Pons (tissue), 1 donor: ENCODE data around the gene RIC3.

Experiments
- DNase-seq: peaks from one replicate; pipeline ENCODE4 v3.0.0-alpha.2; 2016; ENCODE audit warnings: low spot score

Gene RIC3

GRCh38 chr11:8168485-8169257 lies at the start of gene RIC3:
Gene RIC3 (minus strand): TSS chr11:8169025. CDS start chr11:8168989, 36 bp downstream.
- DNase-seq = peak; percentile 37

GRCh38 chr11:8218409-8218808 lies 49.6 kb upstream of the RIC3 start:
- DNase-seq = no peak

DNA sequence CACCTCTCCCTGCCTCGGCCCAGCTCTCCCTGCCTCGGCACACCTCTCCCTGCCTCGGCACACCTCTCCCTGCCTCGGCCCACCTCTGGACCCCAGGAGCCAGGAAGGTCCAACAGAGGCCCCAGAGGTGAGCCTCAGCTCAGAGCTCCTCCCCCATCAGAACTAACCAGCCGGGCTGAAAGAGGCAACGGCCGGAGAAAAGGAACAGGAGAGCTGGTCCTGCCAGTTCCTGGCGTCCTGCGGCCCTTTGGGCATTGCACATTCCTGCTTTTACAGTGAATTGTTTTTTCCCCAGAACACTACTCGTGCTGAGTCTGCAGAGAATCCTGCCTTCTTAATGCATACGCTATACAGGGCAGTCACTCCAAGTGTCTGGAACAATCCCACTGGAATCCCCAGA lies 49.1 kb upstream of the RIC3 start:
- no peak for DNase-seq

GRCh38 chr11:8217136-8217535 lies 48.3 kb upstream of the RIC3 start:
- no peak for DNase-seq

DNA sequence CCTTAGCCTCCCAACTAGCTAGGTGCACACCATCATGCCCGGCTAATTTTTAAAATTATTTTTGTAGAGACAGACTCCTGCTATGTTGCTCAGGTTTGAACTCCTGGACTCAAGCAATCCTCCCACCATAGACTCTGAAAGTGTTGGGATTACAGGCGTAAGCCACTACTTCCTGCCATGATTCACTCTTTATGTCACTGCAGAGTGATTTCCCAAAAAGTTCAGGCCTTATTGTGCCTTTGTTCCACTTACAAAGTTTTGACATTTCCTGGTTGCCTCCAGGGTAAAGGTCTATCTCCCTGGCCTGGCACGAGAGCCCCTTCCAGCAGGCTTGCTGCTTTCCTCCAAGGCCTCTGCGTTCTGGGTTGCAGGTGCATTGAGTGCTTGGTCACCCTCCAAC lies 44.6 kb upstream of the RIC3 start:
- DNase-seq = no peak

- no peak for DNase-seq
Measured at GRCh38 chr11:8209208-8209807, 40.5 kb upstream of the RIC3 start.

DNA sequence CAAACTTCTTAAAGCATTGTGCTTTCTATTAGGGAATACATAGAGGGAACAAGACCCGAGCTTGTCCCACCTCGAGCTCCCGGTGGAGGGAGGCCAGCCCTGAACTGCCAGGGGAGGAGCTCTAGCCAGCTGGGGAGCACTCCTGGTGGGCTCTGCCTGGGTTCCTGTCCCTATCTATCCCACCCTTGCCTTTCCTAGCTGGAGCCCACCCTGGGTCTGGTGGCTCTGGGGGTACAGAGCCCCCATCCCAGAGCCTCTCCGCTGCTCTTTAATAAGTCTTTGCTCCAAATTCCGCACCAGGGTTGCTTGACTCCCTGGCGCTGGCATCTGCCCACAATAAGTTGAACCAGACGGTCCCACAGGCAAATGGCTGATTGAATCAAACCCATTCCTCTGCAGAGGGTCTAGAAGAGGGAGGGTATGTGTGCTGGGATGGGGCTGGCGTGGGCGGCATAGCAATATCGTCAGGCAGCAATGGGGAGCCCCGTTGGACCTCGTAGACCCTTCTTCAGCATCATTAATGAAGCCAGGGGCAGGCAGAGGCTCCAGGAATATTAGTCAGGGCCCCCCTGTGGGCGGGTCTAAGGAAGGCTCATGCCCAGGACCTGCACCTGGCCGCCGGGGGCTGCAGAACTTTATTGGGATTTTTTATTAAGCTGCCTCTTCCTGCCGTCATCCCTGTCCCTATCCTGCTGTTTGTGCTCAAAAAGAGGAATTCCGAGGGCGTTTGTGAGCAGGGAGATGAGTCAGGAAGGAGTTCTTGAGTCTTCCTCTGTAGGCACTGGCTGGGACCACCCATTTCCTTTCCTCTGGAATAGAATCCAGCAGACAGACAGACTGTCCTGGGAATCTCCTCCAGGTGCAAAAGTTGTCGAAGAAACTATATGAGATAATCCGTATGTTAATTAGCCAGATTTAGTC lies 38.5 kb upstream of the RIC3 start:
- DNase-seq = no peak

DNA sequence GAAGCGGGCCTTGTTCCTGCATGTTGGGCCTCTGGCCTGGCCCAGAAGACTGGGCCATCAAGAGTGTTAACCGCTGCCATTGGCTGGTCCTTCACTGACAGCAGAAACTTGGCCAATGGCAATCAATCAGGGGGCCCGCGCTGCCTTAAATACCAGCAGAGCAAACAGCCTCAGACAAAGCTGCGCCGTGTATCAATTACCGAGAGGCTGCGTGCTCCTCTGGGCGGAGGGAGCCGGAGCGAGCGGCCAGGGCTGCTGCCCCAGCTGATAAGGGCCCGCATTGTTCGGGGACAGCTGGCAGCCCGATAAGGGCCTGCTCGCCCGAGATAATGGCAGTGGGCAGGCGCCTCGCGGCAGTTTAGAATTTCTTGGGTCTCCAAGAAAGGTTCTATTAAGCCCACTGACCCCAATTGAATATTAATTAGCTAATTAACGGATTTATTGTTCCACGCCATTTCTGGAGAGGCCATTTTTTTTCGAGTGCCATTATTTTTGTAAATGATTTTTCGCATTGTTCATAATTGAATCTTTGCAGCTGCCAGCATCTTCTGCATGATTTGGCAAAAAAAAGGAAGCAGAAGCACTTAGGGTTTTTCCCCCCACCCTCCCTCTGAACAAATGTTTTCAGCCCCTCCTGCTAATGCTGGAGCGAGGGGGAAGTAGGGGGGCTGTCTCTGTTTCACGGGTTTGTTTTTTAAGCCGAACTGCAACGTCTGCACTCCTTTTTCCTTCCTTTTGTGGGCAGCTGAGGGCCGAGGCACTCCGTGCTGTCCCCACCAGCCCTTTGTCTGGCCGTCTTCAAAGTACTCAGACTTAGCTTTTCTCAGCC lies 37.6 kb upstream of the RIC3 start:
- peak; percentile 79 for DNase-seq

GRCh38 chr11:8205566-8205965 lies 36.7 kb upstream of the RIC3 start:
- no peak for DNase-seq

DNA sequence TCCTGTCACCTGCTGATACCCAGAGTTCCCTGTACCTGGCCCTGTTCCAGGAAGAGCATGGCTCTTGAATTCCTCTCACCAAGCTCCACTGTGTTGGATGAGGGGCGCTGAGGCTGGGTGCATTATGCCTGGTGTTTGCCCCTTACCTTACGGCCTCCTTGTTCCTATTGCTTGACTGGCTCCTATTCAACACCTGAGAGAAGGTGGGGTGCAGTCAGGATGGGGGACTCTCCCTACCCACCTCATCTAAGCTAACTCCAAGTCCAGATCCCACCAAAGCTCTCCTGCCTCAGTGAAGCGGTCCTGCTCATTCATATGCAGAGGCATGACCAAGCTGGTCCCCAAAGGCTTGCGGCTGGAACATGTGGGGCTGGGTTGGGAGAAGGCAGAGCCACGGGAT lies 35.8 kb upstream of the RIC3 start:
- no peak for DNase-seq

DNA sequence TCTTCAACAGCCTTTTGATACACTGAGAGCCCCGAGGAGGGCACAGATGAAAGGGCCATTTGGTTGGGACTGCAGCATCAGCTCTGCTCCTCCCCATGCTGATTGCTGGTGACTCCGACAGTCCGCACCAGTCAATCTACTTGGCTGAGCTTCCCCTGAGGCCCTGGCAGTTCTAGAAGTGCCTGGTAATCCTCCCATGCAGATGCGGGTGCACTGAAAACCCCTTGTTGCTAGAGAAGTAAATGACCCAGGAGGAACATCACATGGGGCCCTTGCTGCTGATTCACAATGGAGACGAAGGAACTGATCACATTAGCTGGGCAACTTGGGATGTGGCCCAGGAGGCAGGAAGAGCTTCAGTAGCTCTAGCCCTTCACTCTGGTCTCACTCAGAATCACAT lies 35.2 kb upstream of the RIC3 start:
- DNase-seq = no peak

DNA sequence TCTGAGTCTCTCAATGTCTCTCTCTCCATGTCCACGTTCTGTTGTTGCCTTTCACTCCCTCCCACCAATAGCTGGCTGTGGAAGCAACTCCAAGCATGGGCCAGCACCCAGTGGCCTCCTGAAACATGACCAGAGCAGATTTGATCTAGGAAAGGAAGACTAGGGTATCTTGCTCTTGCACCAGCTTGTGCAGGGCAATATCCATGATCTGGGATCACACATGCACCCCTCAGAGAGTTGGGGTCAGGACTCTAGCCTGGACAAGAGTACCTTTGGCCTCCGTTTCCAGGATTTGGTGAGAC lies 34.5 kb upstream of the RIC3 start:
- no peak for DNase-seq

GRCh38 chr11:8202516-8203413 lies 33.9 kb upstream of the RIC3 start:
- no peak for DNase-seq

GRCh38 chr11:8201644-8202365 lies 33.0 kb upstream of the RIC3 start:
- peak; percentile 54 for DNase-seq

- DNase-seq = no peak
Measured at GRCh38 chr11:8199676-8200075, 30.9 kb upstream of the RIC3 start.

DNA sequence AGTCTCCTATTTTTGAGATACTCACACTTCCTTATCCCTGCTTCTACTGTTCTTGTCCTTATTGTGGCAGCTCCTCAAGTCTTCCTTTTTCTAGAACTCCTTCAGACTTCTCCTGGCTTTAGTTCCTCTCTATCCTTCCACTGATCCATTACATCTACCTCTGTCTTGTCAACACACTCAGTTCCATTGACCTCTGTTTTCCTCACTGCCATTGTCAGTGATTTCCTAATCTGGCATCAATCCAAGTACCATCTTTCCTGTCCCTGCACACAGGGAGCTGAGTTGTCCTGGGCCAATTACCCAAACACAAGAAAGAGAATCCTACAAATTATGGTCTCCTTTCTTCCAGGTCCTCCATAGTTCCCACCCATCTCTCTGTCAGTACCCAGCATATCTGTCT lies 27.9 kb upstream of the RIC3 start:
- DNase-seq = no peak

DNA sequence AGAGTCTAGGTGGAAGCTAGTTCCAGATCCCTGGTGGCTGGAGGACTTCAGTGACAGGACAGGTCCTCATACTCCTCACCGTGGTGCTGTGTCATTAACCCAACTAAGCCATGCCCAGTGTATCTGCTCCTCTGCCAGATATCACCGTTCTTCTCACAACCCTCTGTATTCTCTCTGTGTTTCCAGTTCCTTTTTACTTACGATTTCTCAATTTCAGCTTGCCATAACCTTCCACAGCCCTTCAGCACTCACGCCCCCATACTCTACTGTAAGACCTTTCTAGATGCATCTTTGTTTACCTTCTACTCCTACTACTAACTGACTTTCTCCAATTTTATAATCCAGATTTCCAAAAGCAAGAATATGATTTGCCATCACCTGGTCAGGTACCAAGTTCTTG lies 26.1 kb upstream of the RIC3 start:
- no peak for DNase-seq

GRCh38 chr11:8192896-8193209 lies 24.0 kb upstream of the RIC3 start:
- DNase-seq = no peak

DNA sequence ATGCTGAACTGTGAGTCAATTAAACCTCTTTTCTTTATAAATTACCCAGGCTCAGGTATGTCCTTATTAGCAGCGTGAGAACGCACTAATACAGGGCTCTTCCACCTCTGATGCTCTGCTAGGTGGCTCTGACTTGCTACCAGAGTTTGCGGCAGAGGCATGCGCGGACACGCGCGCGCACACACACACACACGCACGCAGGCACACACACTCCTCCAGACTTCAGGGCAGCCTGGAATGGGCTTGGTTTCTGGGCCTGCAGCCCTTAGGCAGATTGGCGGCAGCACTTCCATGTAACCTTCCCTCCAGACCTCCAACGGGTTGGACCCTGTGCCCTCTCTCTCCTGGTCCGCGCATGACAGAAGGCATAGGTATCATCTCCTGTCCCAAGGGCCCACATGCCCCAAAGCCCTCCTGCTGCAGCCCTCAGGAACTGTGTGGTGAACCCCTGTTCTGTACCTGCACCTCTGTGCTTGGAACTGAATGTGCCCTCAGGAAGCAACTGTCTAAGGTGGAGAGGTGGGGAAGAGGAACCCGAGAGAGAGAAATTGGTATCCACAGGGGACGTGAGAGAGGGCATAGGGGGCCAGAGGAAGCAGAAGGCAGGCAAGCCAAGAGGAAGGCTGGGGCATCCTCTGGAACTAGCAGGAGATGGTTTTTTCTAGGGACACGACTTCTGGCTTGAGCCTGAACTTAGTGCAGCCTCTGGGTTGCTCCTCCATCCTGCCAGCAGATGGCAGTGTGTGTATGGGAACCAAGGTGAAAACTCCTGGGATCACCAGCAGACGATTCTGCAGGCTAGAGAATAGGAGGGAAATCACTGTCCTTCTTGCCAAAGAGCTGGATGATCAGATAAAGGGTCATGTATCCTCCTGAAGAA lies 23.4 kb upstream of the RIC3 start:
- DNase-seq = peak; percentile 85

- DNase-seq = no peak
Measured at GRCh38 chr11:8190431-8190830, 21.6 kb upstream of the RIC3 start.
